Adrenal gland (tissue), 5 donors: ENCODE results near the gene MICALL1.

ENCODE experiments used
- CTCF ChIP-seq, 6 experiments: fragments of 450-650 bp in 4 of 6; fragments of 200-600 bp in 2 of 6; sonication (generic) in 1 of 6; IDR thresholded peaks; 1 replicate in 5 of 6; 2 replicates in 1 of 6; pipeline versions ENCODE4 v1.5.1 to v1.8.0; 2016 to 2021; ENCODE audit warnings: antibody characterized with exemption in 6 of 6, mild to moderate bottlenecking in 2 of 6, moderate library complexity in 1 of 6
- POLR2A ChIP-seq, 2 donors: fragments of 450-650 bp; IDR thresholded peaks; one replicate each; pipeline ENCODE4 v1.6.1; 2017; ENCODE audit warnings: antibody characterized with exemption in 2 of 2, mild to moderate bottlenecking in 2 of 2, moderate library complexity in 1 of 2
- donor health status: DM: no; HTN: no; CAD: no.

DNA sequence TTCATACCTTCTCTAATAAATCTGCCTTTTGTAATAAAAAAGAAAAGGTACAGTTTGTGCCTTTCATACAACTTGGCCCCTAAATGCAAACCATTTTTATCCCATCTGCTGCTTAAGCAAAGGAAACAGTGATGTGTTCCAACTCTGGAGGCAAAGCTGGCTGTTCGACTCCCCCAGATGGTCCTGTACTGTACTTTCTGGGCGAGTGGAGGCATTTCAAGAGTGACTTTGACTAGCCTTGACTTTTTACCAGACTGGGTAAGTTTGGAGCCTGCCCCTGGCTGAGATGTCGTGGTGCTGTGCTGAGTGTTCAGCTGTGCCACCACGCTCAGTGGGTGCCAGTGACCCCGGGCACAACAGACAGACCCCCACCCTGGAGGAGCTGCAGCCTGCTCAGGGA is 10.2 kb downstream of the MICALL1 start:
- TF ChIP-seq CTCF (IDR thresholded peaks at IDR 0.05) (no peak), POLR2A (IDR thresholded peaks at IDR 0.05) (no peak)
